H9 (cell line): ENCODE measurements around the gene CPNE5. TPM values are rescaled to one million over a fixed set of nuclear protein-coding genes. Genes with fewer than 3 reads are reported as not detected.

Experiments used
- DNase-seq: peaks from one replicate; pipeline ENCODE4 v3.0.0-alpha.2; 2017
- H2AFZ ChIP-seq: one replicate; pipeline ENCODE4 v1.6.1; 2013; ENCODE audit warnings: mild to moderate bottlenecking, low read length, control low read depth, moderate library complexity
- H2AK5ac ChIP-seq: 2 replicates; pipeline ENCODE4 v1.6.1; 2013; ENCODE audit warnings: low read length, control low read depth, mixed read lengths; ENCODE audit not compliant: insufficient read length
- H2BK120ac ChIP-seq: one replicate; pipeline ENCODE4 v1.6.1; 2013; ENCODE audit warnings: low read depth, mild to moderate bottlenecking, low read length, control low read depth, inconsistent platforms; ENCODE audit not compliant: poor library complexity, severe bottlenecking
- H2BK12ac ChIP-seq: 2 replicates; pipeline ENCODE4 v1.6.1; 2013; ENCODE audit warnings: low read length, control low read depth, mixed read lengths, low read depth; ENCODE audit not compliant: insufficient read length
- H2BK15ac ChIP-seq: 2 replicates; pipeline ENCODE4 v1.6.1; 2013; ENCODE audit warnings: low read depth, low read length, control low read depth
- H2BK20ac ChIP-seq: one replicate; pipeline ENCODE4 v1.6.1; 2013; ENCODE audit warnings: low read depth, mild to moderate bottlenecking, low read length, control low read depth, inconsistent platforms; ENCODE audit not compliant: poor library complexity, severe bottlenecking
- H2BK5ac ChIP-seq: 2 replicates; pipeline ENCODE4 v1.6.1; 2013; ENCODE audit warnings: low read length, control low read depth, mixed read lengths; ENCODE audit not compliant: insufficient read length
- H3K14ac ChIP-seq: 2 replicates; pipeline ENCODE4 v1.6.1; 2013; ENCODE audit warnings: low read length, control low read depth; ENCODE audit not compliant: insufficient read depth
- H3K18ac ChIP-seq: 2 replicates; pipeline ENCODE4 v1.6.1; 2013; ENCODE audit warnings: low read depth, mild to moderate bottlenecking, mixed read lengths, low read length, control low read depth; ENCODE audit not compliant: insufficient read length
- H3K23ac ChIP-seq: 2 replicates; pipeline ENCODE4 v1.6.1; 2013; ENCODE audit warnings: low read length, control low read depth, mixed read lengths, low read depth; ENCODE audit not compliant: insufficient read length
- H3K23me2 ChIP-seq: 2 replicates; pipeline ENCODE4 v1.6.1; 2013; ENCODE audit warnings: low read depth, mild to moderate bottlenecking, mixed read lengths, low read length, control low read depth; ENCODE audit not compliant: insufficient read length, poor library complexity, severe bottlenecking
- H3K27ac ChIP-seq: 2 replicates; pipeline ENCODE4 v1.5.1; 2013; ENCODE audit warnings: low read length, control low read depth, mixed read lengths, low read depth; ENCODE audit not compliant: insufficient read length
- H3K27me3 ChIP-seq: 2 replicates; pipeline ENCODE4 v1.6.1; 2013; ENCODE audit warnings: low read length, control low read depth, inconsistent platforms; ENCODE audit not compliant: insufficient read depth
- H3K4ac ChIP-seq: 2 replicates; pipeline ENCODE4 v1.6.1; 2013; ENCODE audit warnings: low read depth, mild to moderate bottlenecking, control low read depth, inconsistent platforms, low read length, moderate library complexity
- H3K4me1 ChIP-seq: 2 replicates; pipeline ENCODE4 v1.6.1; 2013; ENCODE audit warnings: low read length, control low read depth, inconsistent platforms; ENCODE audit not compliant: insufficient read depth
- H3K4me2 ChIP-seq: 2 replicates; pipeline ENCODE4 v1.6.1; 2013; ENCODE audit warnings: low read length, control low read depth, mixed read lengths; ENCODE audit not compliant: insufficient read length, insufficient read depth
- H3K56ac ChIP-seq: 2 replicates; pipeline ENCODE4 v1.6.1; 2013; ENCODE audit warnings: low read depth, mild to moderate bottlenecking, mixed read lengths, low read length, control low read depth; ENCODE audit not compliant: insufficient read length
- H3K79me1 ChIP-seq: 2 replicates; pipeline ENCODE4 v1.6.1; 2013; ENCODE audit warnings: low read depth, mild to moderate bottlenecking, moderate library complexity, low read length, control low read depth, inconsistent platforms; ENCODE audit not compliant: insufficient read depth, poor library complexity, severe bottlenecking
- H3K79me2 ChIP-seq: 2 replicates; pipeline ENCODE4 v1.6.1; 2013; ENCODE audit warnings: low read length, control low read depth, inconsistent platforms; ENCODE audit not compliant: insufficient read depth
- H3K9ac ChIP-seq: 2 replicates; pipeline ENCODE4 v1.6.1; 2013; ENCODE audit warnings: low read length, control low read depth, mixed read lengths; ENCODE audit not compliant: insufficient read length; ENCODE audit errors: extremely low read depth
- H3K9me3 ChIP-seq: one replicate; pipeline ENCODE4 v1.6.1; 2013; ENCODE audit warnings: low read depth, low read length, inconsistent platforms; ENCODE audit not compliant: control insufficient read depth
- H3T11ph ChIP-seq: one replicate; pipeline ENCODE4 v1.6.1; 2013; ENCODE audit warnings: mild to moderate bottlenecking, low read length, control low read depth, inconsistent platforms
- H4K20me1 ChIP-seq: one replicate; pipeline ENCODE4 v1.6.1; 2013; ENCODE audit not compliant: control insufficient read depth, insufficient read length, insufficient read depth
- H4K5ac ChIP-seq: 2 replicates; pipeline ENCODE4 v1.6.1; 2013; ENCODE audit warnings: low read depth, mild to moderate bottlenecking, mixed read lengths, low read length, control low read depth; ENCODE audit not compliant: insufficient read length
- H4K8ac ChIP-seq: replicated peaks from 2 replicates; pipeline ENCODE4 v1.6.1; 2013; ENCODE audit warnings: low read length, control low read depth, mixed read lengths, low read depth; ENCODE audit not compliant: insufficient read length
- H4K91ac ChIP-seq: 2 replicates; pipeline ENCODE4 v1.6.1; 2013; ENCODE audit warnings: low read depth, mild to moderate bottlenecking, moderate library complexity, mixed read lengths, low read length, control low read depth; ENCODE audit not compliant: insufficient read length
- H3K27ac Mint-ChIP-seq, 3 experiments: 2 replicates in 2 of 3; 3 replicates in 1 of 3; pipeline ENCODE4 v1.8.0; 2020 to 2021; ENCODE audit warnings: mixed read lengths in 3 of 3, mild to moderate bottlenecking in 1 of 3, moderate library complexity in 1 of 3
- H3K27me3 Mint-ChIP-seq: 2 replicates; pipeline ENCODE4 v1.8.0; 2021; ENCODE audit warnings: low read depth, mild to moderate bottlenecking, moderate library complexity, mixed read lengths
- H3K36me3 Mint-ChIP-seq, 3 experiments: 2 replicates in 2 of 3; 3 replicates in 1 of 3; pipeline ENCODE4 v1.8.0; 2020 to 2021; ENCODE audit warnings: low read depth in 3 of 3, mixed read lengths in 3 of 3; ENCODE audit not compliant: insufficient read depth in 1 of 3
- H3K4me1 Mint-ChIP-seq, 2 experiments: 2 replicates each; pipeline ENCODE4 v1.8.0; 2020; ENCODE audit warnings: mixed read lengths in 2 of 2
- H3K4me3 Mint-ChIP-seq, 2 experiments: 2 replicates in 1 of 2; 3 replicates in 1 of 2; pipeline ENCODE4 v1.8.0; 2020 to 2021; ENCODE audit warnings: mild to moderate bottlenecking in 2 of 2, mixed read lengths in 2 of 2, moderate library complexity in 1 of 2
- H3K9me3 Mint-ChIP-seq, 2 experiments: 2 replicates in 1 of 2; 3 replicates in 1 of 2; pipeline ENCODE4 v1.8.0; 2020; ENCODE audit warnings: mild to moderate bottlenecking in 2 of 2, mixed read lengths in 2 of 2, moderate library complexity in 1 of 2
- CTCF ChIP-seq: fragments of 200-600 bp; sonication (generic); conservative IDR thresholded peaks from 3 replicates; pipeline ENCODE4 v1.8.0; 2021; ENCODE audit warnings: antibody characterized with exemption, mild to moderate bottlenecking
- WGBS: extraction: QIAGEN DNeasy Blood & Tissue Kit; methylation state at CpG from one replicate; pipeline ENCODE4 v1.1.7; 2013; ENCODE audit warnings: missing lambda C conversion rate, low lambda C conversion rate, mixed read lengths; ENCODE audit not compliant: insufficient read length; ENCODE audit errors: extremely low coverage; 5-methylcytosine and 5-hydroxymethylcytosine counted together
- total RNA-seq: library from RNA; stranded (reverse); gene quantifications from 2 replicates; pipeline ENCODE4 v1.2.1, GENCODE V29; 2021

Gene CPNE5
- total RNA-seq, 1 experiment from 2014 or later, result 0.52 TPM

GRCh38 chr6:36851149-36851614, 11.9 kb upstream of the CPNE5 start:
- Histone ChIP-seq H3K23ac (no peak overlapping the region), H3K56ac (no peak overlapping the region), H2AFZ (no peak overlapping the region), H3K4me1 (no peaks in the 10 kb centered on the region; the same call in 1 of the 2 replicates), H4K91ac (no peak overlapping the region), H2BK5ac (no peak overlapping the region), H2BK12ac (no peak overlapping the region), H3K18ac (no peak overlapping the region), H3K79me1 (no peaks in the 10 kb centered on the region), H3T11ph (no peak overlapping the region), H3K27me3 (no peaks in the 10 kb centered on the region), H3K14ac (no peak overlapping the region), H4K5ac (no peak overlapping the region), H3K23me2 (peaks cover 4% of the 10 kb centered on the region), H2BK120ac (no peak overlapping the region), H4K20me1 (peaks cover 2% of the 10 kb centered on the region), H3K9ac (no peak overlapping the region), H4K8ac (no peak overlapping the region), H2AK5ac (no peak overlapping the region), H2BK20ac (no peak overlapping the region), H3K9me3 (no peaks in the 10 kb centered on the region), H3K4me2 (no peak overlapping the region), H3K79me2 (no peaks in the 10 kb centered on the region), H2BK15ac (no peak overlapping the region), H3K27ac (no peak overlapping the region), H3K4ac (no peak overlapping the region)
- peak; percentile 90 for TF ChIP-seq CTCF
- Mint-ChIP-seq H3K4me1 (peaks cover 26 to 28% of the 10 kb centered on the region in 2 experiments), H3K4me3 (no peak overlapping the region), H3K36me3 (peaks cover 13 to 38% (median 28%) of the 10 kb centered on the region in 3 experiments; a peak in 6 of 7 replicates), H3K27ac (no peak overlapping the region), H3K9me3 (no peaks in the 10 kb centered on the region), H3K27me3 (peaks cover 2% of the 10 kb centered on the region; the same call in 1 of the 2 replicates)
- DNase-seq, result peak; percentile 56
- no CpG with 5 or more reads among the region's 3 CpGs for WGBS
